ENCODE measurements around the gene AKAP6. TPM values are rescaled to one million over a fixed set of nuclear protein-coding genes. Genes with fewer than 3 reads are reported as not detected.

AKAP6 gene
- total RNA-seq, 2 experiments from 2014 or later, result 0.13 to 0.72 TPM

DNA sequence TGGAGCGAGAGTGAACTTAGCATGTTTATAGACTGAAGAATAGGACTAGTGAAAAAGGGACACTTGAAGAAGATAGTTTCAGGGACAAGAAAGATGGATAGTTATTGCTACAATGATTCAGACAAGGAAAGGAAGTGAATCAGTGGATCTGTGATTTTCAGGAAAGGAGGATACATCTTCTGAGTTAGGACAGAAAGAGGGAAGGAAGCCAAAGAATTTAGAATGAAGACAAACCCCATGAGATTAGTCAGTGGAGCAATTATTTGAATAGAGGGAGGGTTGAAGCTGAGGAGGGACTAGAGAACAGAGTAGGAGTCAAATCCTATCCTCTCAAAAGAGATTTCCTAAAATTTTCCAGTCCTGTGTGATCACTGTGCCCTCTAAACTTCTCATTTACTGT is 282.7 kb downstream of the AKAP6 start:
- H3K4me3 ChIP-seq (ENCODE audit: low read depth, low read length, poor library complexity, severe bottlenecking), result no peak overlapping the region
- ChIA-PET CTCF (ENCODE audit: unreplicated experiment) (no interaction called here), POLR2A (interaction anchor here (0.7 to 1.1 kb wide), 3 partner anchors 9 to 721 kb away, joined by 3 to 4 read pairs (median 3); no protein-coding TSS in a partner anchor)
- H3K79me2 ChIP-seq (ENCODE audit: insufficient read depth, low read depth, low read length), result no peaks in the 10 kb centered on the region
- H3K4me1 ChIP-seq (ENCODE audit: insufficient read depth, low read length, poor library complexity, severe bottlenecking), result no peaks in the 10 kb centered on the region
- H3K27ac ChIP-seq (ENCODE audit: low read depth, low read length, poor library complexity, severe bottlenecking), result no peak overlapping the region
- intact Hi-C loops (cut with micrococcal nuclease; ENCODE audit: unreplicated experiment), result no loop called here
- no peaks in the 10 kb centered on the region for H3K9me3 ChIP-seq (ENCODE audit: low read length)
- DNase-seq (ENCODE audit: low spot score), result no peak
- H3K9me2 ChIP-seq (ENCODE audit: insufficient read depth, low read length), result no peaks in the 10 kb centered on the region
- TF ChIP-seq, protein P1, sequence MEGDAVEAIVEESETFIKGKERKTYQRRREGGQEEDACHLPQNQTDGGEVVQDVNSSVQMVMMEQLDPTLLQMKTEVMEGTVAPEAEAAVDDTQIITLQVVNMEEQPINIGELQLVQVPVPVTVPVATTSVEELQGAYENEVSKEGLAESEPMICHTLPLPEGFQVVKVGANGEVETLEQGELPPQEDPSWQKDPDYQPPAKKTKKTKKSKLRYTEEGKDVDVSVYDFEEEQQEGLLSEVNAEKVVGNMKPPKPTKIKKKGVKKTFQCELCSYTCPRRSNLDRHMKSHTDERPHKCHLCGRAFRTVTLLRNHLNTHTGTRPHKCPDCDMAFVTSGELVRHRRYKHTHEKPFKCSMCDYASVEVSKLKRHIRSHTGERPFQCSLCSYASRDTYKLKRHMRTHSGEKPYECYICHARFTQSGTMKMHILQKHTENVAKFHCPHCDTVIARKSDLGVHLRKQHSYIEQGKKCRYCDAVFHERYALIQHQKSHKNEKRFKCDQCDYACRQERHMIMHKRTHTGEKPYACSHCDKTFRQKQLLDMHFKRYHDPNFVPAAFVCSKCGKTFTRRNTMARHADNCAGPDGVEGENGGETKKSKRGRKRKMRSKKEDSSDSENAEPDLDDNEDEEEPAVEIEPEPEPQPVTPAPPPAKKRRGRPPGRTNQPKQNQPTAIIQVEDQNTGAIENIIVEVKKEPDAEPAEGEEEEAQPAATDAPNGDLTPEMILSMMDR (conservative IDR thresholded peaks at IDR 0.05; ENCODE audit: low read length), result no peak
- TF ChIP-seq EZH2phosphoT487 (IDR thresholded peaks at IDR 0.05; ENCODE audit: borderline replicate concordance, low read depth, low read length), result no peak
- no TSS peak for BruUV-seq (replicated peaks)
- no peak overlapping the region for H2AFZ ChIP-seq (ENCODE audit: low read length)
- H4K20me1 ChIP-seq (ENCODE audit: insufficient read depth, low read length), result no peaks in the 10 kb centered on the region
- no peaks in the 10 kb centered on the region for H3K36me3 ChIP-seq (ENCODE audit: insufficient read depth, low read length)
- no peak overlapping the region for H3K4me2 ChIP-seq (ENCODE audit: low read length)

DNA sequence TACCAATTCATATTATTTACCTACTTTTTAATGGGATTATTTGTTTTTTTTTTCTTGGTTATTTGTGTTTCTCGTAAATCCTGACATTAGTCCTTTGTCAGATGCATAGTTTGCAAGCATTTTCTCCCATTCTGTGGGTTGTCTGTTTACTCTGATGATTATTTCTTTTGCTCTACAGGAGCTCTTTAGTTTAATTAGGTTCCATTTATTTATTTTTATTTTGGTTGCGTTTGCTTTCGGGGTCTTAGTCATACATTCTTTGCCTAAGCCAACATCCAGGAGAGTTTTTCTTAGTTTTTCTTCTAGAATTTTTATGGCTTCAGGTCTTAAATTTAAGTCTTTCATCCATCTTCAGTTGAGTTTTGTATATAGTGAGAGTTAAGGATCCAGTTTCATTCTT is 289.9 kb downstream of the AKAP6 start:
- Histone ChIP-seq H3K4me1 (ENCODE audit: insufficient read depth, low read length, poor library complexity, severe bottlenecking) (peaks cover 5% of the 10 kb centered on the region), H4K20me1 (ENCODE audit: insufficient read depth, low read length) (no peaks in the 10 kb centered on the region), H3K79me2 (ENCODE audit: insufficient read depth, low read depth, low read length) (no peaks in the 10 kb centered on the region), H3K36me3 (ENCODE audit: insufficient read depth, low read length) (no peaks in the 10 kb centered on the region), H3K9me3 (ENCODE audit: low read length) (no peaks in the 10 kb centered on the region), H2AFZ (ENCODE audit: low read length) (no peak overlapping the region), H3K4me2 (ENCODE audit: low read length) (no peak overlapping the region), H3K4me3 (ENCODE audit: low read depth, low read length, poor library complexity, severe bottlenecking) (no peak overlapping the region), H3K27ac (ENCODE audit: low read depth, low read length, poor library complexity, severe bottlenecking) (no peak overlapping the region), H3K9me2 (ENCODE audit: insufficient read depth, low read length) (no peaks in the 10 kb centered on the region; the same call in 1 of the 2 replicates)
- TF ChIP-seq, protein P1 (conservative IDR thresholded peaks at IDR 0.05; ENCODE audit: low read length), result no peak
- TF ChIP-seq EZH2phosphoT487 (IDR thresholded peaks at IDR 0.05; ENCODE audit: borderline replicate concordance, low read depth, low read length), result no peak
- CTCF ChIA-PET (ENCODE audit: unreplicated experiment), result no interaction called here
- POLR2A ChIA-PET, result no interaction called here
- intact Hi-C loops (cut with micrococcal nuclease; ENCODE audit: unreplicated experiment), result no loop called here
- no TSS peak for BruUV-seq (replicated peaks)
- DNase-seq (ENCODE audit: low spot score), result no peak

DNA sequence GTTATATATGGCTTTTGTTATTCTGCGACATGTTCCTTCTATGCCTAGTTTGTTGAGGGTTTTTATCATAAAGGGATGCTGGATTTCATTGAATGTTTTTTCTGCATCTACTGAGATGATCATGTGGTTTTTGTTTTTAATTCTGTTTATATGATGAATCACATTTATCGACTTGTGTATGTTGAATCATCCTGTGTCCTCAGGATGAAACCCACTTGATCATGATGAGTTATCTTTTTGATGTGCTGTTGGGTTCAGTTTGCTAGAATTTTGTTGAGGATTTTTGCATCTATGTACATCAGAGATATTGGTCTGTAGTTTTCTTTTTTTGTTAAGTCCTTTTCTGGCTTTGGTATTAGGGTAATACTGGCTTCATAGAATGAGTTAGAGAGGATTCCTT is 291.2 kb downstream of the AKAP6 start:
- Histone ChIP-seq H3K4me1 (ENCODE audit: insufficient read depth, low read length, poor library complexity, severe bottlenecking) (peaks cover 5% of the 10 kb centered on the region), H3K4me3 (ENCODE audit: low read depth, low read length, poor library complexity, severe bottlenecking) (no peak overlapping the region), H3K9me2 (ENCODE audit: insufficient read depth, low read length) (no peaks in the 10 kb centered on the region; the same call in 1 of the 2 replicates), H3K36me3 (ENCODE audit: insufficient read depth, low read length) (no peaks in the 10 kb centered on the region), H3K9me3 (ENCODE audit: low read length) (no peaks in the 10 kb centered on the region), H2AFZ (ENCODE audit: low read length) (no peak overlapping the region), H3K27ac (ENCODE audit: low read depth, low read length, poor library complexity, severe bottlenecking) (no peak overlapping the region), H3K79me2 (ENCODE audit: insufficient read depth, low read depth, low read length) (no peaks in the 10 kb centered on the region), H4K20me1 (ENCODE audit: insufficient read depth, low read length) (no peaks in the 10 kb centered on the region), H3K4me2 (ENCODE audit: low read length) (no peak overlapping the region)
- TF ChIP-seq EZH2phosphoT487 (IDR thresholded peaks at IDR 0.05; ENCODE audit: borderline replicate concordance, low read depth, low read length), result no peak
- TF ChIP-seq, protein P1 (conservative IDR thresholded peaks at IDR 0.05; ENCODE audit: low read length), result no peak
- ChIA-PET CTCF (ENCODE audit: unreplicated experiment) (no interaction called here), POLR2A (interaction anchor here (0.9 to 1.3 kb wide), 2 partner anchors 8 to 11 kb away, joined by 3 to 5 read pairs; no protein-coding TSS in a partner anchor)
- no TSS peak for BruUV-seq (replicated peaks)
- no peak for DNase-seq (ENCODE audit: low spot score)
- intact Hi-C loops (cut with micrococcal nuclease; ENCODE audit: unreplicated experiment), result no loop called here

Measured in OCI-LY7 (cell line).